MM.1S (cell line): Measurements from ENCODE around the gene CLASP1.

ENCODE experiments used
- DNase-seq: peaks from one replicate; pipeline ENCODE4 v3.0.0-alpha.2; 2015
- H2AFZ ChIP-seq: fragments of 300-600 bp; sonication (generic); 2 replicates; pipeline ENCODE4 v1.6.0; 2016; ENCODE audit warnings: antibody characterized with exemption, low read length
- H3F3A ChIP-seq: fragments of 300-600 bp; sonication (generic); 2 replicates; pipeline ENCODE4 v1.6.1; 2016; ENCODE audit warnings: mild to moderate bottlenecking, antibody characterized with exemption, low read length, moderate library complexity, mixed read lengths; ENCODE audit not compliant: insufficient read depth
- H3K27ac ChIP-seq: fragments of 300-600 bp; sonication (generic); 2 replicates; pipeline ENCODE4 v1.5.1; 2016; ENCODE audit warnings: mild to moderate bottlenecking, low read length
- H3K27me3 ChIP-seq: fragments of 300-600 bp; sonication (generic); replicated peaks from 2 replicates; pipeline ENCODE4 v1.6.0; 2016; ENCODE audit warnings: low read length; ENCODE audit not compliant: insufficient read depth
- H3K36me3 ChIP-seq: fragments of 300-600 bp; sonication (generic); replicated peaks from 2 replicates; pipeline ENCODE4 v1.6.1; 2016; ENCODE audit warnings: mild to moderate bottlenecking, low read length, mixed read lengths; ENCODE audit not compliant: insufficient read depth
- H3K4me1 ChIP-seq: fragments of 300-600 bp; sonication (generic); 2 replicates; pipeline ENCODE4 v1.6.1; 2016; ENCODE audit warnings: low read length, mixed read lengths
- H3K4me2 ChIP-seq: fragments of 300-600 bp; sonication (generic); 2 replicates; pipeline ENCODE4 v1.6.0; 2016; ENCODE audit warnings: low read depth, low read length
- H3K4me3 ChIP-seq: fragments of 300-600 bp; sonication (generic); 2 replicates; pipeline ENCODE4 v1.5.1; 2016; ENCODE audit warnings: low read length, mixed read lengths
- H3K79me2 ChIP-seq: fragments of 300-600 bp; sonication (generic); 2 replicates; pipeline ENCODE4 v1.6.1; 2016; ENCODE audit warnings: mixed run types, low read length, mixed read lengths
- H3K9ac ChIP-seq: fragments of 300-600 bp; sonication (generic); 2 replicates; pipeline ENCODE4 v1.6.1; 2016; ENCODE audit warnings: low read length, mixed read lengths
- H3K9me2 ChIP-seq: fragments of 300-600 bp; sonication (generic); replicated peaks from 2 replicates; pipeline ENCODE4 v1.6.1; 2016; ENCODE audit warnings: mild to moderate bottlenecking, low read length, mixed read lengths; ENCODE audit not compliant: insufficient read depth
- H3K9me3 ChIP-seq: fragments of 300-600 bp; sonication (generic); replicated peaks from 2 replicates; pipeline ENCODE4 v1.6.1; 2016; ENCODE audit warnings: mild to moderate bottlenecking, low read length, mixed read lengths; ENCODE audit not compliant: insufficient read depth
- H4K20me1 ChIP-seq: fragments of 300-600 bp; sonication (generic); 2 replicates; pipeline ENCODE4 v1.6.1; 2016; ENCODE audit warnings: mild to moderate bottlenecking, low read length, moderate library complexity, mixed read lengths; ENCODE audit not compliant: insufficient read depth
- CTCF ChIP-seq: fragments of 300-600 bp; sonication (generic); IDR thresholded peaks from 2 replicates; pipeline ENCODE4 v1.5.1; 2016; ENCODE audit warnings: antibody characterized with exemption, low read length, mixed read lengths
- EZH2 ChIP-seq: fragments of 300-600 bp; sonication (generic); optimal IDR thresholded peaks from 2 replicates; pipeline ENCODE3; 2017; ENCODE audit warnings: low read depth, mild to moderate bottlenecking, antibody characterized with exemption, low read length, mixed read lengths
- EZH2phosphoT487 ChIP-seq: fragments of 300-600 bp; sonication (generic); IDR thresholded peaks from 2 replicates; pipeline ENCODE4 v1.6.1; 2018; ENCODE audit warnings: antibody characterized with exemption, low read length

Gene CLASP1

GRCh38 chr2:121342751-121343150 is 306.5 kb downstream of the CLASP1 start:
- no peaks in the 10 kb centered on the region for H3K9me3 ChIP-seq
- H3K27ac ChIP-seq = no peak overlapping the region
- H3K4me1 ChIP-seq = no peaks in the 10 kb centered on the region
- no peaks in the 10 kb centered on the region for H3K9me2 ChIP-seq
- no peaks in the 10 kb centered on the region for H3K79me2 ChIP-seq
- no peak overlapping the region for H3K4me2 ChIP-seq
- no peaks in the 10 kb centered on the region for H3F3A ChIP-seq
- DNase-seq = no peak
- H3K36me3 ChIP-seq = no peaks in the 10 kb centered on the region
- H3K9ac ChIP-seq = no peak overlapping the region
- H4K20me1 ChIP-seq = no peaks in the 10 kb centered on the region
- no peak for TF ChIP-seq EZH2
- TF ChIP-seq EZH2phosphoT487 = no peak
- no peak for TF ChIP-seq CTCF
- no peak overlapping the region for H2AFZ ChIP-seq
- H3K27me3 ChIP-seq = no peaks in the 10 kb centered on the region
- no peak overlapping the region for H3K4me3 ChIP-seq

GRCh38 chr2:121340926-121341325 is 308.3 kb downstream of the CLASP1 start:
- TF ChIP-seq EZH2 = no peak
- no peak for TF ChIP-seq CTCF
- no peak for TF ChIP-seq EZH2phosphoT487
- H3K36me3 ChIP-seq = no peaks in the 10 kb centered on the region
- no peak overlapping the region for H3K4me2 ChIP-seq
- no peaks in the 10 kb centered on the region for H4K20me1 ChIP-seq
- no peak overlapping the region for H3K27ac ChIP-seq
- no peak overlapping the region for H3K4me3 ChIP-seq
- H3K9ac ChIP-seq = no peak overlapping the region
- H3K27me3 ChIP-seq = no peaks in the 10 kb centered on the region
- no peak overlapping the region for H2AFZ ChIP-seq
- H3F3A ChIP-seq = no peaks in the 10 kb centered on the region
- no peaks in the 10 kb centered on the region for H3K9me2 ChIP-seq
- H3K9me3 ChIP-seq = no peaks in the 10 kb centered on the region
- no peak for DNase-seq
- no peaks in the 10 kb centered on the region for H3K4me1 ChIP-seq
- no peaks in the 10 kb centered on the region for H3K79me2 ChIP-seq

- Histone ChIP-seq H2AFZ (no peak overlapping the region), H3F3A (no peaks in the 10 kb centered on the region), H3K79me2 (no peaks in the 10 kb centered on the region), H4K20me1 (no peaks in the 10 kb centered on the region), H3K36me3 (no peaks in the 10 kb centered on the region), H3K4me1 (no peaks in the 10 kb centered on the region), H3K9me3 (no peaks in the 10 kb centered on the region), H3K27me3 (no peaks in the 10 kb centered on the region), H3K27ac (no peak overlapping the region), H3K4me3 (no peak overlapping the region), H3K4me2 (no peak overlapping the region), H3K9ac (no peak overlapping the region), H3K9me2 (no peaks in the 10 kb centered on the region)
- no peak for TF ChIP-seq EZH2
- no peak for TF ChIP-seq CTCF
- TF ChIP-seq EZH2phosphoT487 = no peak
- DNase-seq = no peak
Observed at GRCh38 chr2:121338281-121338680, 311.0 kb downstream of the CLASP1 start.
